Left ventricle myocardium inferior (tissue), 1 donor: ENCODE results near the gene PLPP2. TPM values are rescaled to one million over a fixed set of nuclear protein-coding genes. Genes with fewer than 3 reads are reported as not detected.

Source experiments
- DNase-seq: peaks from one replicate; pipeline ENCODE4 v3.0.0-alpha.2; 2020
- H3K27ac ChIP-seq: fragments of 200-600 bp; replicated peaks from 2 replicates; pipeline ENCODE4 v1.8.0; 2021
- H3K27me3 ChIP-seq: fragments of 200-600 bp; 2 replicates; pipeline ENCODE4 v1.8.0; 2021; ENCODE audit warnings: low read depth
- H3K36me3 ChIP-seq: fragments of 200-600 bp; 2 replicates; pipeline ENCODE4 v1.8.0; 2021
- H3K4me1 ChIP-seq: fragments of 200-600 bp; 2 replicates; pipeline ENCODE4 v1.8.0; 2021
- H3K4me3 ChIP-seq: fragments of 200-600 bp; 2 replicates; pipeline ENCODE4 v1.8.0; 2021; ENCODE audit warnings: mild to moderate bottlenecking, moderate library complexity
- H3K9me3 ChIP-seq: fragments of 200-600 bp; replicated peaks from 2 replicates; pipeline ENCODE4 v1.8.0; 2021
- CTCF ChIP-seq: fragments of 200-600 bp; IDR thresholded peaks from 2 replicates; pipeline ENCODE4 v1.8.0; 2021; ENCODE audit warnings: antibody characterized with exemption, mild to moderate bottlenecking, borderline replicate concordance
- intact Hi-C: fragments of 100-400 bp; cut with micrococcal nuclease; formaldehyde crosslinking; loops from one replicate; pipeline ENCODE4 v1.11.0; 2022
- total RNA-seq: library from RNA; stranded (reverse); fragmentation: NEBNext Ultra II Directional; extraction: Animal tissue kit (Norgen Biotek cat#: 25700); gene quantifications from one replicate; pipeline ENCODE4 v1.2.1, GENCODE V29; 2021
- donor health status: DM: no; HTN: yes; CAD: no; lungs with severe emphysema.

PLPP2 gene
- total RNA-seq, 1 donor from 2014 or later = not detected

GRCh38 chr19:328025-328505 is 36.9 kb upstream of the PLPP2 start:
- Histone ChIP-seq H3K4me1 (peaks cover 5% of the 10 kb centered on the region), H3K27me3 (no peaks in the 10 kb centered on the region), H3K4me3 (no peak overlapping the region), H3K27ac (no peak overlapping the region), H3K36me3 (peaks cover 83% of the 10 kb centered on the region), H3K9me3 (peaks cover 14% of the 10 kb centered on the region)
- no peak for DNase-seq
- no peak for TF ChIP-seq CTCF
- intact Hi-C loops = no loop called here

GRCh38 chr19:327291-328024 is 36.3 kb upstream of the PLPP2 start:
- intact Hi-C loops = no loop called here
- no peak for TF ChIP-seq CTCF
- Histone ChIP-seq H3K36me3 (peaks cover 89% of the 10 kb centered on the region), H3K27ac (no peak overlapping the region), H3K9me3 (peaks cover 14% of the 10 kb centered on the region), H3K27me3 (no peaks in the 10 kb centered on the region), H3K4me1 (peaks cover 5% of the 10 kb centered on the region), H3K4me3 (no peak overlapping the region)
- DNase-seq = no peak

- H3K9me3 ChIP-seq = peaks cover 14% of the 10 kb centered on the region
- intact Hi-C loops = no loop called here
- H3K27me3 ChIP-seq = no peaks in the 10 kb centered on the region
- peaks cover 92% of the 10 kb centered on the region for H3K36me3 ChIP-seq
- H3K27ac ChIP-seq = no peak overlapping the region
- H3K4me1 ChIP-seq = peaks cover 5% of the 10 kb centered on the region
- H3K4me3 ChIP-seq = no peak overlapping the region
- no peak for TF ChIP-seq CTCF
- no peak for DNase-seq
These were observed 35.7 kb upstream of the PLPP2 start for GRCh38 chr19:326871-327270.

DNA sequence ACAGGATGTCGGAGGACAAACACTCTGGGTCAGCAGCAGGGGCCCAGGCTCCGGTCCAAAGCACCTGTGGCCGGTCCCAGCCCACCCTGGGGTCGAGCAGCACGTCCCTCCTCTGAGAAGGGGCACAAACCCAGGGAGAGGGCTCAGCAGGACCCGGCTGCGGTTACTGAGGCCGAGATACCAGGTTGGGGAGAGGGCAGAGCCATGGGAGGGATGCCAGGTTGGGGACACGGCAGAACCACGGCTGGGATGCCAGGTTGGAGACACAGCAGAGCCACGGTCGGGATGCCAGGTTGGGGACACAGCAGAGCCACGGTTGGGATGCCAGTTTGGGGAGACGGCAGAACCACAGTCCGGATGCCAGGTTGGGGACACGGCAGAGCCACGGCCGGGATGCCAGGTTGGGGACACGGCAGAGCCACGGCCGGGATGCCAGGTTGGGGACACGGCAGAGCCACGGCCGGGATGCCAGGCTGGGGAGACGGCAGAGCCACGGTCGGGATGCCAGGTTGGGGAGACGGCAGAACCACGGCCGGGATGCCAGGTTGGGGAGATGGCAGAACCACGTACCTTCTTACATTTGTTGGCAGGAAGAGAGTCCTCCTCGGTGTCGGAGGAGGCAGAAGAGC is 34.8 kb upstream of the PLPP2 start:
- Histone ChIP-seq H3K9me3 (peaks cover 15% of the 10 kb centered on the region), H3K4me3 (no peak overlapping the region), H3K27me3 (no peaks in the 10 kb centered on the region), H3K36me3 (peaks cover 92% of the 10 kb centered on the region), H3K4me1 (peaks cover 5% of the 10 kb centered on the region), H3K27ac (no peak overlapping the region)
- intact Hi-C loops = no loop called here
- no peak for DNase-seq
- TF ChIP-seq CTCF = no peak

GRCh38 chr19:325173-325936 is 34.2 kb upstream of the PLPP2 start:
- Histone ChIP-seq H3K4me1 (peaks cover 5% of the 10 kb centered on the region), H3K36me3 (peaks cover 92% of the 10 kb centered on the region), H3K27ac (peak overlapping the region; percentile 17), H3K4me3 (no peak overlapping the region), H3K9me3 (peaks cover 16% of the 10 kb centered on the region), H3K27me3 (no peaks in the 10 kb centered on the region)
- DNase-seq = no peak
- intact Hi-C loops = no loop called here
- no peak for TF ChIP-seq CTCF
